GM18498 (cell line): ENCODE data around the gene TLCD2.
A peak's percentile ranks its signal among the peaks of the same experiment; 100 is the strongest.
"Not testable (repeated sequence)": the region's sequence is repeated elsewhere in the genome, so short reads cannot be mapped to it uniquely, and the experiment has no call there.

Experiments used
- ATAC-seq: cut with Tn5 transposase; IDR thresholded peaks from one replicate; pipeline ENCODE4 v1.9.1; 2021; ENCODE audit warnings: mild to moderate bottlenecking, moderate library complexity; ENCODE audit not compliant: unreplicated experiment

Gene TLCD2

GRCh38 chr17:1736348-1737281 is 26.4 kb upstream of the TLCD2 start:
- no peak for ATAC-seq

- no peak for ATAC-seq
Measured at GRCh38 chr17:1735834-1736347, 25.7 kb upstream of the TLCD2 start.

GRCh38 chr17:1735418-1735817 is 25.2 kb upstream of the TLCD2 start:
- ATAC-seq = no peak

- no peak for ATAC-seq
Measured at GRCh38 chr17:1733759-1734158, 23.6 kb upstream of the TLCD2 start.

- no peak for ATAC-seq
Measured at GRCh38 chr17:1732833-1733321, 22.7 kb upstream of the TLCD2 start.

GRCh38 chr17:1732241-1732832 is 22.2 kb upstream of the TLCD2 start:
- ATAC-seq = no peak

- ATAC-seq = no peak
Measured at GRCh38 chr17:1731194-1731506, 21.0 kb upstream of the TLCD2 start.

- ATAC-seq = no peak
Measured at GRCh38 chr17:1730326-1731193, 20.4 kb upstream of the TLCD2 start.

GRCh38 chr17:1729966-1730325 is 19.8 kb upstream of the TLCD2 start:
- no peak for ATAC-seq

- ATAC-seq = no peak
Measured at GRCh38 chr17:1727876-1728630, 17.9 kb upstream of the TLCD2 start.

- ATAC-seq = no peak
Measured at GRCh38 chr17:1727258-1727789, 17.1 kb upstream of the TLCD2 start.

- no peak for ATAC-seq
Measured at GRCh38 chr17:1726626-1727257, 16.6 kb upstream of the TLCD2 start.

GRCh38 chr17:1725642-1726511 is 15.7 kb upstream of the TLCD2 start:
- no peak for ATAC-seq

- peak; percentile 42 for ATAC-seq
Measured at GRCh38 chr17:1724869-1725641, 14.9 kb upstream of the TLCD2 start.

GRCh38 chr17:1724351-1724868 is 14.2 kb upstream of the TLCD2 start, which contains the start of gene WDR81:
TSS of gene WDR81 (plus strand) at chr17:1724704. CDS start at chr17:1724960, 256 bp downstream.
- ATAC-seq = peak; percentile 66

- not testable (repeated sequence) for ATAC-seq
Measured at GRCh38 chr17:1722022-1722421, 11.8 kb upstream of the TLCD2 start.

- no peak for ATAC-seq
Measured at GRCh38 chr17:1720856-1721386, 10.7 kb upstream of the TLCD2 start.
